Measurements from ENCODE around the gene ARHGAP6.

ARHGAP6 gene

GRCh38 chrX:11665168-11666111 is at the start of gene ARHGAP6:
TSS of gene ARHGAP6 (minus strand) at chrX:11665920. CDS start at chrX:11664828, 1,092 bp downstream.
- H3K4me3 ChIP-seq, result peak within 1 kb of the TSS; percentile 64
- H3K27ac ChIP-seq, result peak within 1 kb of the TSS in 1 of 2 donors; percentile 22
- TF ChIP-seq CTCF (IDR thresholded peaks at IDR 0.05), result no peak
- DNase-seq (ENCODE audit: low spot score), result no peak

- Histone ChIP-seq H3K27ac (no peak overlapping the region), H3K4me3 (no peak overlapping the region)
- DNase-seq (ENCODE audit: low spot score), result no peak
- no peak for TF ChIP-seq CTCF (IDR thresholded peaks at IDR 0.05)
Observed at GRCh38 chrX:11704725-11705495, 39.2 kb upstream of the ARHGAP6 start.

GRCh38 chrX:11703855-11704254 is 38.1 kb upstream of the ARHGAP6 start:
- TF ChIP-seq CTCF (IDR thresholded peaks at IDR 0.05), result no peak
- Histone ChIP-seq H3K27ac (no peak overlapping the region), H3K4me3 (no peak overlapping the region)
- no peak for DNase-seq (ENCODE audit: low spot score)

GRCh38 chrX:11702965-11703631 is 37.4 kb upstream of the ARHGAP6 start:
- no peak overlapping the region for H3K4me3 ChIP-seq
- TF ChIP-seq CTCF (IDR thresholded peaks at IDR 0.05), result no peak
- no peak for DNase-seq (ENCODE audit: low spot score)
- H3K27ac ChIP-seq, result no peak overlapping the region

- no peak for TF ChIP-seq CTCF (IDR thresholded peaks at IDR 0.05)
- H3K27ac ChIP-seq, result no peak overlapping the region
- no peak for DNase-seq (ENCODE audit: low spot score)
- H3K4me3 ChIP-seq, result no peak overlapping the region
Observed at GRCh38 chrX:11702420-11702819, 36.7 kb upstream of the ARHGAP6 start.

GRCh38 chrX:11698702-11699101 is 33.0 kb upstream of the ARHGAP6 start:
- TF ChIP-seq CTCF (IDR thresholded peaks at IDR 0.05), result no peak
- Histone ChIP-seq H3K27ac (no peak overlapping the region), H3K4me3 (no peak overlapping the region)
- no peak for DNase-seq (ENCODE audit: low spot score)
